LoVo (cell line): ENCODE data around the gene WASHC2A.
"Not testable (repeated sequence)": the region's sequence is repeated elsewhere in the genome, so short reads cannot be mapped to it uniquely, and the experiment has no call there.

ENCODE experiments used
- DNase-seq: peaks from one replicate; pipeline ENCODE4 v3.0.0-alpha.2; 2016; ENCODE audit warnings: low spot score

Gene WASHC2A

DNA sequence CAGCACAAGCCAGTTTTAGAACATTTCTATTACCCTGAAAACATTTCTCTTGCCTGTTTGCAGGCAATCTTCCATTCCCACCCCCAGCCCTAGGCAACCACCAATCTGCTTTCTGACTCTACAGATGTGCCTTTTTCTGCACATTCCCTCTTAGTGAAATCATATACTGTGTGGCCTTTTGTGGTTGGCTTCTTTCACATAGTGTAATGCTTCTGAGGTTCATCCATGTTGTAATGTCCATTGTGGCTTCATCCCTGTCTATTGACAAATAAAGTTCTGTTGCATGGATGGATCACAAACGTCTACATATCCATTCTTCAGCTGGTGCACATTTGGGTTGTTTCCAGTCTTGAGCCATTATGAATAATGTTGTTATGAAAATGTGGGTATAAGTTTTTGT is 77.8 kb downstream of the WASHC2A start:
- DNase-seq, result not testable (repeated sequence)

DNA sequence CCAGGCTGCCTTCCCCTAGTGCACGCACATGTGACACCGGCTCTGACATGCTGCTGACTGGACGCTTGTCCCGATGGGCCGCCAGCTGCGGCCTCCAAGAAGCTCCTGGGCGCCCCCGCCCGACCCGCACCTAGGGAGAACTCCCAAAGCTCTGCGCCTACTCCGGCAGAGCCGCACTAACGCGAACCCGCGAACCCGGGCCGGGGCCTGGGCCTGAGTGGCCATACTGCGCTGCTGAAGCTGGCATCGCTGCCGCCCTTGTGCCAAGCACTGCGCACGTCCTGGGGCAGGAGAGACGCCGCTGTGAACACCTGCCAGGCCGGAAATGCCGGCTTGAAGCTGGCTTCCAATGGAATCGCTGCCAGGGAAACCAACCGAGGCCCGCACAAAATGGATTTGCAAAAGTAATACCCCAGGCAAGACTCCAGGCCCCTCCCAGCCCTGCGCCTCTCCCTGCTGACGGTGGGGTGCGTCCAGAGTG is 85.1 kb downstream of the WASHC2A start:
- no peak for DNase-seq

DNA sequence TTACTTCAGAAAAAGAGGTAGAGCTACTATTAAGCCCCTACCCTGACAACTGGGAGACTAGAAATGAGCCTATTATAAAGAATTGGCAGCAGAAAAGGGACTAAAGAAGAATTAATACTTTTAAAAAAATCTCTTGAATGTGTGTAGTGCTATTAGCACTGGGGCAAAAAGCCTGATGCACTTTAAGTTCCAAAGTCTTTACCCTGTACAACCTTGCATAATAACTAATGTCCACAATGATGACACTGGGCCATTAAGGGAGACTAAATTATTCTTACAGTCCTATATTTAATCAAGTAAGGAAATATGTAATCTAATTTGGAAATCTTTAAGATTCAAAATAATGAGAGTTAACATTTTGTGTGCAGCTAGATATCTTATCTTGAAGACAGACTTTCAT is 90.1 kb downstream of the WASHC2A start:
- DNase-seq, result not testable (repeated sequence)

DNA sequence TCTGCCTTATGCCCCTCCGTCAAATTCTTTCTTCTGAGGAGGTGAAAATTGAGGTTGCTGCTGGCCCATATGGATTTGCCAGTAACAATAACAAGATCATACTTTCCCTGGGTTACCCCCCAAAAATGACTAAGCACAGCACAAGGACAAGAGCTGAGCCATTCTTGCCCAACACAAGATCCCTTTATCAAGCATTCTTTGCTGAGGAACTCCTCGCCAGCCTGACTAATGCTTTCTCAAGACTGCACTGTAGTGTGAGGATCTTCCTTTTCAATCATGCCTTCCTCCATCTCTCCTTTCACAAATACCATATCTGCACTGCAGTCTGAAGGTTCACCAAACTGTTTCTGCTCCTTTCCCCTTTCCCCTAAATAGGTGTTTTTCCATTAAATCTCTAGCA is 92.1 kb downstream of the WASHC2A start:
- not testable (repeated sequence) for DNase-seq

DNA sequence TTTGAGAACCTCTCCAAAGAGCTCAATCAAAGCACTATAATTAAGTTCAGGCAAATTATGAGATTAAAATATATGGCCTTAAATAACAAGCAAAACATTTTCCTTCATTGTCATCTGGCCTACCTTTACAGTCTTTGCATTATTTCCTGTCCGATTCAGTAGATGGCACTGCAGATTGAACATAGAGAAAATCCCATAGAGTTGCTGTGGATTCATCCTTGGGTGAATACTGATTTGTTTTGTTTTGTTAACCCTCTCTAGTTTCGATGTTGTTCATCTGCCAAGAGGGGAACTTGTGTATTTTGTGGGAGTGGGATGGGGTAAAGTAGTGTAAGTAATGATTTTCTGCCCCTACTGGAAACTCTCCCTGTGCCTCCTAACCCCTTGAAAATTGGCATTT is 97.3 kb downstream of the WASHC2A start:
- not testable (repeated sequence) for DNase-seq

DNA sequence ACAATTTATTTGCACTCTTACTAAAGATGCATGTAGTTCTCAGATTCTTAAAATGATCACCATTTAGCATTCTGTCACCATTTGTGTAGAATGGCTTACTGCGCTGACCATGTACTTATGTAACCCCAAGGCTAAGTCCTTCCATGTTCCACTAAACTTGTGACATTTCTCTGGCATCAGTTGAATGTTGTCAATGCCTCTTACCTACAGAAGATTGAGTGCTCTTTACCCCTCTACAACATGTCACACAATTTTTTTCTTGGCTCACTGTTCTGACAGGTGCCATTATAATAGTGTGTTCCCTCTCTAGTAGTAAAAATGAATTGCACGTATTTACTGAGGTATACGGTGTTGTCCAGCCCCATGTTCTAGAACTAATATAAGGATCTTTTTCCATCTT is 100.1 kb downstream of the WASHC2A start:
- DNase-seq, result not testable (repeated sequence)

DNA sequence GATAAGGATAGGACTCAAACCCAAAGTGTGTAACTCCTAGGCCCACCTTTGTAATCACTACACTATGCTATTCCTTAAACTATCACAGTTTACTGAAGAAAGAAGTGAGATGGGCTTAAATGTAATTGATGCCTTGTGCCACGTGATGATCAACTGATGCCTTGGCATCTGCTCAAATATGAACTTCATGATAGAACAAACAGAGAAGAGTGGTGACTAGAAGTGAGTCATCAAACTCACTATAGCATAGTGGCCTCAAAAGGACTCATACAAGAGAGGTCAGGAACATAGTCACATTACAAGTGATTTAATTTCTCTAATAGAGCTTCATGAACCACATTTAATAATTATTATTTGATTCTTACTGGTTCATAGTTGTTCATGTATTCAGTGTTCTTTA is 101.8 kb downstream of the WASHC2A start:
- DNase-seq, result not testable (repeated sequence)

DNA sequence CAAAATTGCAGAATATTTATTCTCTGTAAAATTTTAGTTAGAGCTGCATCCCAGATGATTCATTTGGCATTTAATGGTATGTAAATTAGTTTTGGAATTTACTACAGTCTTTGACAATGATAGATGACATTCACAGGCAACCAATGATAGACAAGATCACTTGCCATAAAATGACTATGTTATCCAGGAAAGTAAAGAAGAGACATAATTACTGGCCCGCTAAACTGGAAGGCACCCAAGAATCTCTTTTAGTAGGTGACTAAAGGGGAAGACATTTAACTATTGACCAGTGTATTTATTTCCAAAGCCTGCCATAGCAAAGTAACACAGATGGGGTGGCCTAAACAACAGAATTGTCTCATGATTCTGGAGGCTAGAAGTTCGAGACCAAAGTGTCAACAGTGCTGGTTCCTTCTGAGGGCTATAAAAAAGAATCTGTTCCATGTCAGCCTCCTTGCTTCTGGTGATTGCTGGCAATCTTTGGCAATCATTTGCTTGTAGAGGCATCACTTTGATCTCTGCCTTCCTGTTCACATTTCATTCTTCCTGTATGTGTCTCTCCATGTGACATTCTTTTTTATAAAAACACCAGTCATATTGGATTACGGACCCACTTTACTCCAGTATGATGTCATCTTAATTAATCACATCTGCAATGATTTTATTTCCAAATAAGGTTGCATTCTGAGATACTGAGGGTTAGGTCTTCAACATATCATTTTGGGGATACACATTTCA is 107.2 kb downstream of the WASHC2A start:
- peak; percentile 31 for DNase-seq
